Fibroblast of pulmonary artery (primary cell): ENCODE results near the gene EEFSEC.

Experiments used
- DNase-seq: peaks from one replicate; pipeline ENCODE4 v3.0.0-alpha.2; 2010; ENCODE audit warnings: low read depth
- H3K4me3 ChIP-seq: replicated peaks from 2 replicates; pipeline ENCODE4 v1.5.1; 2011; ENCODE audit warnings: low read depth, mild to moderate bottlenecking, control low read depth, low read length, moderate library complexity
- TF ChIP-seq, protein P1 (sequence below): IDR thresholded peaks from 2 replicates; pipeline ENCODE4 v1.5.1; 2011; ENCODE audit warnings: mild to moderate bottlenecking, control low read depth, low read length, inconsistent platforms; ENCODE audit errors: missing control alignments

EEFSEC gene

GRCh38 chr3:128307781-128308469 is 154.6 kb downstream of the EEFSEC start:
- DNase-seq, result no peak
- no peak overlapping the region for H3K4me3 ChIP-seq
- TF ChIP-seq, protein P1, sequence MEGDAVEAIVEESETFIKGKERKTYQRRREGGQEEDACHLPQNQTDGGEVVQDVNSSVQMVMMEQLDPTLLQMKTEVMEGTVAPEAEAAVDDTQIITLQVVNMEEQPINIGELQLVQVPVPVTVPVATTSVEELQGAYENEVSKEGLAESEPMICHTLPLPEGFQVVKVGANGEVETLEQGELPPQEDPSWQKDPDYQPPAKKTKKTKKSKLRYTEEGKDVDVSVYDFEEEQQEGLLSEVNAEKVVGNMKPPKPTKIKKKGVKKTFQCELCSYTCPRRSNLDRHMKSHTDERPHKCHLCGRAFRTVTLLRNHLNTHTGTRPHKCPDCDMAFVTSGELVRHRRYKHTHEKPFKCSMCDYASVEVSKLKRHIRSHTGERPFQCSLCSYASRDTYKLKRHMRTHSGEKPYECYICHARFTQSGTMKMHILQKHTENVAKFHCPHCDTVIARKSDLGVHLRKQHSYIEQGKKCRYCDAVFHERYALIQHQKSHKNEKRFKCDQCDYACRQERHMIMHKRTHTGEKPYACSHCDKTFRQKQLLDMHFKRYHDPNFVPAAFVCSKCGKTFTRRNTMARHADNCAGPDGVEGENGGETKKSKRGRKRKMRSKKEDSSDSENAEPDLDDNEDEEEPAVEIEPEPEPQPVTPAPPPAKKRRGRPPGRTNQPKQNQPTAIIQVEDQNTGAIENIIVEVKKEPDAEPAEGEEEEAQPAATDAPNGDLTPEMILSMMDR, result no peak

DNA sequence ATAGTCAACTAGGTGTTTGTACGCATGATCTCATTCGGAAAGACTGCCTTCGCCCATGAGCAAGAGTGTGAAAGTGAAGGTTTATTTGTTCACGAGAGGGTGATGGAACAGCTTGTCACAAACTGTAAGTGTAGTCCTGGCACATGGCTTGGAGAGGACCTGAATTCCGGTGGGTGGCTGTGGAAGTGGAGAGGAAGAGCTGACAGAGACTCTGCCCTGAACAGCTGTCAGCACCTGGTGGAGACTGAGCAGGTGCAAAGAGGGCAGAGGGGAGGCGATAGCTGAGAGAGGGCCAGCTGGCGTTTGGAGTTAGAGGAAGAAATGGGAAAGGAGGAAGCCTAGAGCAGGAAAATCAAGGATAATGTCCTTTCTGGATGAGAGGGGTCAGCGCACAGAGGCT is 155.7 kb downstream of the EEFSEC start:
- no peak overlapping the region for H3K4me3 ChIP-seq
- no peak for DNase-seq
- TF ChIP-seq, protein P1, result no peak

GRCh38 chr3:128310286-128311058 is 157.2 kb downstream of the EEFSEC start:
- no peak for DNase-seq
- H3K4me3 ChIP-seq, result no peak overlapping the region
- TF ChIP-seq, protein P1, result no peak

- TF ChIP-seq, protein P1, result no peak
- DNase-seq, result no peak
- no peak overlapping the region for H3K4me3 ChIP-seq
Observed at GRCh38 chr3:128311441-128311844, 158.2 kb downstream of the EEFSEC start.

GRCh38 chr3:128312271-128312670 is 159.0 kb downstream of the EEFSEC start:
- no peak overlapping the region for H3K4me3 ChIP-seq
- TF ChIP-seq, protein P1, result no peak
- no peak for DNase-seq

- H3K4me3 ChIP-seq, result no peak overlapping the region
- no peak for DNase-seq
- TF ChIP-seq, protein P1, result no peak
Observed at GRCh38 chr3:128313071-128313725, 159.9 kb downstream of the EEFSEC start.
